ENCODE measurements around the gene TRIM13.
"Not testable (repeated sequence)": the region's sequence is repeated elsewhere in the genome, so short reads cannot be mapped to it uniquely, and the experiment has no call there.

Gene TRIM13

GRCh38 chr13:49980266-49980665 is 16.6 kb upstream of the TRIM13 start:
- H3K4me3 ChIP-seq (ENCODE audit: control insufficient read depth, low read depth, low read length), result no peak overlapping the region
- TF ChIP-seq, protein P1, sequence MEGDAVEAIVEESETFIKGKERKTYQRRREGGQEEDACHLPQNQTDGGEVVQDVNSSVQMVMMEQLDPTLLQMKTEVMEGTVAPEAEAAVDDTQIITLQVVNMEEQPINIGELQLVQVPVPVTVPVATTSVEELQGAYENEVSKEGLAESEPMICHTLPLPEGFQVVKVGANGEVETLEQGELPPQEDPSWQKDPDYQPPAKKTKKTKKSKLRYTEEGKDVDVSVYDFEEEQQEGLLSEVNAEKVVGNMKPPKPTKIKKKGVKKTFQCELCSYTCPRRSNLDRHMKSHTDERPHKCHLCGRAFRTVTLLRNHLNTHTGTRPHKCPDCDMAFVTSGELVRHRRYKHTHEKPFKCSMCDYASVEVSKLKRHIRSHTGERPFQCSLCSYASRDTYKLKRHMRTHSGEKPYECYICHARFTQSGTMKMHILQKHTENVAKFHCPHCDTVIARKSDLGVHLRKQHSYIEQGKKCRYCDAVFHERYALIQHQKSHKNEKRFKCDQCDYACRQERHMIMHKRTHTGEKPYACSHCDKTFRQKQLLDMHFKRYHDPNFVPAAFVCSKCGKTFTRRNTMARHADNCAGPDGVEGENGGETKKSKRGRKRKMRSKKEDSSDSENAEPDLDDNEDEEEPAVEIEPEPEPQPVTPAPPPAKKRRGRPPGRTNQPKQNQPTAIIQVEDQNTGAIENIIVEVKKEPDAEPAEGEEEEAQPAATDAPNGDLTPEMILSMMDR (IDR thresholded peaks at IDR 0.05; ENCODE audit: control insufficient read depth, insufficient read depth, low read depth, low read length, missing control alignments), result no peak
- no peak for DNase-seq (ENCODE audit: low read depth)

GRCh38 chr13:49985129-49985528 is 11.7 kb upstream of the TRIM13 start:
- DNase-seq (ENCODE audit: low read depth), result no peak
- TF ChIP-seq, protein P1 (IDR thresholded peaks at IDR 0.05; ENCODE audit: control insufficient read depth, insufficient read depth, low read depth, low read length, missing control alignments), result no peak

DNA sequence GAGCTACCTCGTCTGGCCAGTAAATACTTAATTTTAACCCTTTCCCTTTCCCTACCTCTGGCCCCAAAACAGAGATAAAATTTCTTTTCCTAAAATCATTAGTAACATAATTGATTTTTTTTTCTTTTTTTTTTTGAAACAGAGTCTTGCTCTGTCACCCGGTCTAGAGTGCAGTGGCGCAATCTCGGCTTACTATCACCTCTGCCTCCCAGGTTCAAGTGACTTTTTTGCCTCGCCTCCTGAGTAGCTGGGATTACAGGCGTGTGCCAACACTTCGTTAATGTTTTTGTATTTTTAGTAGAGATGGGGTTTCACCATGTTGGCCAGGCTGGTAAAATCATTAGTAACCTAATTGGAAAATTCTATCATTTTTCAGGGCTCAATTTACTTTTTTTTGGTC is 10.4 kb upstream of the TRIM13 start:
- TF ChIP-seq, protein P1 (IDR thresholded peaks at IDR 0.05; ENCODE audit: control insufficient read depth, insufficient read depth, low read depth, low read length, missing control alignments), result no peak
- no peak for DNase-seq (ENCODE audit: low read depth)
- H3K4me3 ChIP-seq (ENCODE audit: control insufficient read depth, low read depth, low read length), result no peak overlapping the region

More at GRCh38 chr13:49985129-49985528, 11.7 kb upstream of the TRIM13 start:
- H3K4me3 ChIP-seq (ENCODE audit: control insufficient read depth, low read depth, low read length), result no peak overlapping the region

DNA sequence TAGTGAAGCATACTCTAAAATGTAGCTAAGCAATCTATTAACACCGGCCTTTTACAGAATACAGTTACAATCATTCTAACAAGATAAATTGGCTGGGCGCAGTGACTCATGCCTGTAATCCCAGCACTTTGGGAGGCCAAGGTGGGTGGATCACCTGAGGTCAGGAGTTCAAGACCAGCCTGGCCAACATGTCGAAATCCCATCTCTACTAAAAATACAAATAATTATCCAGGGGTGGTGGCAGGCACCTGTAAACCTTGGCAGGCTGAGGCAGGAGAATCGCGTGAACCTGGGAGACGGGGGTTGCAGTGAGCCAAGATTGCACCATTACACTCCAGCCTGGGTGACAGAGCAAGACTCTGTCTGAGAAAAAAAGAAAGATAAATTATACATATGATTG is 6.2 kb upstream of the TRIM13 start:
- not testable (repeated sequence) for H3K4me3 ChIP-seq (ENCODE audit: control insufficient read depth, low read depth, low read length); DNase-seq (ENCODE audit: low read depth)

DNA sequence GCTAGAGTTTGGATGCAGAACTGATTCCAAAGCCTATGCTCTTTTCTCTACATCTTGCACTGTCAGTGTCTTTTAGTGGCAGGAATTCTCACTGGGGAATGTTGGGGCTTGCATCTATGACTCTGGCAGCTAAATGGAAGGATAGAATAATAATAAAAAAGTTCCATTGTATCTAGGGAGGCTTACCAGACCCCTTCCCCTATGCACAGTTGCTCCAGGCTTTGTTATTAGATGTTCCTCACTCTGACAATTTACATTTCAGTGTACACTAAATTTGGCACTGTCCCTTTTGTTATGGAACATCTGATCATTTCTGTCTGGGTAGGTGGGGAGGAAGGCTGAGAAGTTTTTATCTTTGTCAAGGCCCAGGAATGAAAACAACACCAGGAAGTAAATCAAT is 3.7 kb upstream of the TRIM13 start:
- H3K4me3 ChIP-seq (ENCODE audit: control insufficient read depth, low read depth, low read length), result no peak overlapping the region
- TF ChIP-seq, protein P1 (IDR thresholded peaks at IDR 0.05; ENCODE audit: control insufficient read depth, insufficient read depth, low read depth, low read length, missing control alignments), result no peak
- DNase-seq (ENCODE audit: low read depth), result no peak

DNA sequence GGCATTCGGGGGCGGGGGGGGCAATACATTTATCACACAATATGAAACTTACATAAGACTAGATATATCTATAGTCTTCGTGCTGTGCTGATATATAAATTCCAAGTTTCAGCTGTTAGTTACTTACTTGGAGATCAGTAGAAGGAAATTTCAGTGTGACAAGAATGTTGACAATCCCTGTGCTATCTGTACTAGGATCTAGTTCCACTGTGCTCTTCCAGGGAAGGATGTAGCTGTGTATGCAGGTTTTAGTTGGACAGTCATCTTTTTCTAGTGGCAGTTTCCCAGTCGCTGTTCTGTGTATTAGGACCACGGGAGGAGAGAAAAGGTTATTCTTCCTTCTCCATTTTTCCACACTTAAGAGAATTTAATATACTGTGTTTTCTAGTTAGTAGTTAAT is 3.2 kb upstream of the TRIM13 start:
- no peak for DNase-seq (ENCODE audit: low read depth)
- TF ChIP-seq, protein P1 (IDR thresholded peaks at IDR 0.05; ENCODE audit: control insufficient read depth, insufficient read depth, low read depth, low read length, missing control alignments), result no peak
- no peak overlapping the region for H3K4me3 ChIP-seq (ENCODE audit: control insufficient read depth, low read depth, low read length)

DNA sequence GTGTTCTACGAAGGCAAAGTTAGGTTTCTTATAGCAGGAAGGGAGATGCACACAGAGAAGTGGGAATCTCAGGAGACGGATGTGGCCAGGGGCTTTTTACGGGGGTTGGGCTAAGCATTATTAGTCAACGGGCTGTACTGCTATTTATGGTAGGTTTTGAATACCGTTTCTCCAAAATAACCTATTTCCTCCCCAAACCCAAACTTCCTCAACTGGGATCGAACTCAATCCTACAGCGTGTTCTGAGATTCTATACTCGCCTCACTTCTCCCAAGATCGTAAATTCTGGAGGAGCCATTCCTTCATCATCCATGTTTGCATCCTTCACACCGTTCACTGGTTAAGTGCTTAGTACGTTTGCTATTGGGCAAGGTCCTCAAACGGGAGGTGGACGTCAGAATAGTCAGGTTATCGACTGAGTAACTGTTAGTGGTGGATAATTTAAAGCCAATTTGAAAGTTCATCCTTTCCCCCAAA is 1.2 kb upstream of the TRIM13 start:
- TF ChIP-seq, protein P1 (IDR thresholded peaks at IDR 0.05; ENCODE audit: control insufficient read depth, insufficient read depth, low read depth, low read length, missing control alignments), result no peak
- no peak for DNase-seq (ENCODE audit: low read depth)
- H3K4me3 ChIP-seq (ENCODE audit: control insufficient read depth, low read depth, low read length), result peak overlapping the region; percentile 73

All from AG09309 (cell line).